ENCODE measurements around the gene ANKRD6.

Gene ANKRD6

GRCh38 chr6:89584539-89584938 is 151.6 kb downstream of the ANKRD6 start:
- H3K4me3 Mint-ChIP-seq: no peak overlapping the region
- H3K9me3 Mint-ChIP-seq: no peaks in the 10 kb centered on the region
- intact Hi-C loops (cut with micrococcal nuclease): no loop called here
- H3K27me3 Mint-ChIP-seq: no peaks in the 10 kb centered on the region
- H3K36me3 Mint-ChIP-seq (ENCODE audit: low read depth): no peaks in the 10 kb centered on the region
- H3K4me1 Mint-ChIP-seq (ENCODE audit: low read depth): no peaks in the 10 kb centered on the region
- H3K27ac Mint-ChIP-seq: no peak overlapping the region

- no peak overlapping the region for H3K4me3 Mint-ChIP-seq
- H3K27me3 Mint-ChIP-seq: no peaks in the 10 kb centered on the region
- no peaks in the 10 kb centered on the region for H3K36me3 Mint-ChIP-seq (ENCODE audit: low read depth)
- H3K4me1 Mint-ChIP-seq (ENCODE audit: low read depth): no peaks in the 10 kb centered on the region
- intact Hi-C loops (cut with micrococcal nuclease): no loop called here
- H3K27ac Mint-ChIP-seq: no peak overlapping the region
- no peaks in the 10 kb centered on the region for H3K9me3 Mint-ChIP-seq
Measured at GRCh38 chr6:89585154-89585553, 152.2 kb downstream of the ANKRD6 start.

- Mint-ChIP-seq H3K36me3 (ENCODE audit: low read depth) (no peaks in the 10 kb centered on the region), H3K4me1 (ENCODE audit: low read depth) (no peaks in the 10 kb centered on the region), H3K27me3 (no peaks in the 10 kb centered on the region), H3K27ac (no peak overlapping the region), H3K4me3 (no peak overlapping the region), H3K9me3 (no peaks in the 10 kb centered on the region)
- intact Hi-C loops (cut with micrococcal nuclease): no loop called here
Measured at GRCh38 chr6:89589297-89590025, 156.5 kb downstream of the ANKRD6 start.

DNA sequence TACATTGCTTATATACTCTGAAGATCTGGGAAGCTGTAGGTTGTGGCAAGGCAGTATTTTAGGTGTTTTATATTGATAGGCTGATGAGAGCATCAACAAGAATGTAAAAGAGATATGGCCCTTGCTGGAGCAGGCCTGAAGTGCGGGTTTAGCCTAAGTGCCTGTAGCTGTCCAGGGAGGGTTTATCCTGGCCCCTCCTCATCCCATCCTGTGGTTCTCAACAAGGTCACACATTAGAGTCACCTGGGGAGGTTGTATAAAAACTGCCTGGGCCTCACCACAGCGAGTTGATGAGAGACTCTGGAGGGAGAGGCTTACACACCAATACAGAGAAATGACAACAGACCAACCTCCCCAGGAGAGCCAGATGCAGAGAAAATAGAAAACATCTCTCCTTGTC is 157.2 kb downstream of the ANKRD6 start:
- H3K36me3 Mint-ChIP-seq (ENCODE audit: low read depth): no peaks in the 10 kb centered on the region
- no peak overlapping the region for H3K27ac Mint-ChIP-seq
- H3K9me3 Mint-ChIP-seq: no peaks in the 10 kb centered on the region
- no peak overlapping the region for H3K4me3 Mint-ChIP-seq
- no peaks in the 10 kb centered on the region for H3K4me1 Mint-ChIP-seq (ENCODE audit: low read depth)
- H3K27me3 Mint-ChIP-seq: no peaks in the 10 kb centered on the region
- intact Hi-C loops (cut with micrococcal nuclease): no loop called here

DNA sequence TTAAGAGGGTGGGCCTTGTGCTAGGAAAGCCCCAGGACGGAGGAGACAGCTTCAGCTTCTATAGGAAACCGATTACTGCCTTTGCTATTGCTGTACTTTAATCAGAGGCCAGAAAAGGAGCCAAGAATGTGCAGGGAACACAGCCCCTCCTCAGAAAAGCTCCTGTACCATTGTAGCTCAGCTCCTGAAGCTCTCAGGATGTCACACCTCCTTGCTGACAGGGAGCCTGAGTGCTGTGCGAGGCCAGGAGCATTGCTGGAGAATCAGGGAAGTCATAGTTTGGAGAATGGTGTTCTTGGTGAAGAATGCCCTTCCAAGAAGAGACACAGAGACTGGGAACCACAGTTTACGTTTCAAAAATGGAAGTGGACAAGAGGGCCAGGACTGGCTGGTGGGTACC is 158.8 kb downstream of the ANKRD6 start:
- intact Hi-C loops (cut with micrococcal nuclease): no loop called here

DNA sequence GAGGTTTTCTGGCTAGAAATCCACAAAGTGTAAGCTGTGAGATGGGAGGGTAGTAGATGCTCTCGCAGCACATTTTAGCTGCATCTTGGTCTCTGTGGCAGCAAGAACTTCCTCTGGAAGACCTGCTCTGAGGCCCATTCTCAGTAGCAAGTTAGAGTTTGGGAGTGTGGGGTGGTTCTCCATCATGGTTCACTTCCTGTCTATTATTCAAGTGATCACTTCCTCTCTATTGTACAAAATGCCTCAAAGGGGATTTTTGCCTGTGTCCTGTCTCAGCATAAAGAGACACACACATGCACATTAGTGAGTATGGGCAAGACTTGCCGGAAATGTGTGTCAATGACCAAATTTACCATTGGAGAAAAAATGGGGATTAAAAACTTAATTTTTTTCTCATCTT is 163.1 kb downstream of the ANKRD6 start:
- Mint-ChIP-seq H3K4me3 (no peak overlapping the region), H3K4me1 (ENCODE audit: low read depth) (peaks cover 19% of the 10 kb centered on the region), H3K9me3 (peaks cover 9% of the 10 kb centered on the region), H3K27ac (no peak overlapping the region), H3K27me3 (no peaks in the 10 kb centered on the region), H3K36me3 (ENCODE audit: low read depth) (no peaks in the 10 kb centered on the region)
- intact Hi-C loops (cut with micrococcal nuclease): loop anchor here (5.0 kb wide), 1 partner anchor 224 kb away; no protein-coding TSS in a partner anchor

More for the DNA sequence above, 158.8 kb downstream of the ANKRD6 start:
- Mint-ChIP-seq H3K9me3 (no peaks in the 10 kb centered on the region), H3K27me3 (no peaks in the 10 kb centered on the region), H3K36me3 (ENCODE audit: low read depth) (no peaks in the 10 kb centered on the region), H3K4me3 (no peak overlapping the region), H3K27ac (no peak overlapping the region), H3K4me1 (ENCODE audit: low read depth) (peaks cover 12% of the 10 kb centered on the region)

- no peaks in the 10 kb centered on the region for H3K27me3 Mint-ChIP-seq
- no peaks in the 10 kb centered on the region for H3K36me3 Mint-ChIP-seq (ENCODE audit: low read depth)
- no peak overlapping the region for H3K4me3 Mint-ChIP-seq
- intact Hi-C loops (cut with micrococcal nuclease): loop anchor here (5.0 kb wide), 1 partner anchor 224 kb away; no protein-coding TSS in a partner anchor
- H3K27ac Mint-ChIP-seq: no peak overlapping the region
- peaks cover 19% of the 10 kb centered on the region for H3K4me1 Mint-ChIP-seq (ENCODE audit: low read depth)
- peaks cover 9% of the 10 kb centered on the region for H3K9me3 Mint-ChIP-seq
Measured at GRCh38 chr6:89596484-89596883, 163.5 kb downstream of the ANKRD6 start.

- Mint-ChIP-seq H3K4me3 (no peak overlapping the region), H3K4me1 (ENCODE audit: low read depth) (peaks cover 19% of the 10 kb centered on the region)
Measured at GRCh38 chr6:89597372-89597771, 164.4 kb downstream of the ANKRD6 start.

GRCh38 chr6:89597988-89598387 is 165.0 kb downstream of the ANKRD6 start:
- Mint-ChIP-seq H3K4me1 (ENCODE audit: low read depth) (peaks cover 19% of the 10 kb centered on the region), H3K4me3 (no peak overlapping the region), H3K27ac (no peak overlapping the region), H3K36me3 (ENCODE audit: low read depth) (no peaks in the 10 kb centered on the region), H3K9me3 (peaks cover 9% of the 10 kb centered on the region), H3K27me3 (no peaks in the 10 kb centered on the region)
- intact Hi-C loops (cut with micrococcal nuclease): loop anchor here (5.0 kb wide), 1 partner anchor 226 kb away; no protein-coding TSS in a partner anchor

More at GRCh38 chr6:89597372-89597771, 164.4 kb downstream of the ANKRD6 start:
- H3K27me3 Mint-ChIP-seq: no peaks in the 10 kb centered on the region
- intact Hi-C loops (cut with micrococcal nuclease): loop anchor here (5.0 kb wide), 1 partner anchor 225 kb away; no protein-coding TSS in a partner anchor
- H3K9me3 Mint-ChIP-seq: peaks cover 9% of the 10 kb centered on the region
- no peaks in the 10 kb centered on the region for H3K36me3 Mint-ChIP-seq (ENCODE audit: low read depth)
- H3K27ac Mint-ChIP-seq: no peak overlapping the region

GRCh38 chr6:89599727-89600126 is 166.8 kb downstream of the ANKRD6 start:
- Mint-ChIP-seq H3K4me1 (ENCODE audit: low read depth) (peaks cover 19% of the 10 kb centered on the region), H3K9me3 (peaks cover 9% of the 10 kb centered on the region), H3K27ac (no peak overlapping the region), H3K36me3 (ENCODE audit: low read depth) (no peaks in the 10 kb centered on the region), H3K27me3 (no peaks in the 10 kb centered on the region), H3K4me3 (no peak overlapping the region)
- intact Hi-C loops (cut with micrococcal nuclease): loop anchor here (5.0 kb wide), 1 partner anchor 227 kb away; no protein-coding TSS in a partner anchor

DNA sequence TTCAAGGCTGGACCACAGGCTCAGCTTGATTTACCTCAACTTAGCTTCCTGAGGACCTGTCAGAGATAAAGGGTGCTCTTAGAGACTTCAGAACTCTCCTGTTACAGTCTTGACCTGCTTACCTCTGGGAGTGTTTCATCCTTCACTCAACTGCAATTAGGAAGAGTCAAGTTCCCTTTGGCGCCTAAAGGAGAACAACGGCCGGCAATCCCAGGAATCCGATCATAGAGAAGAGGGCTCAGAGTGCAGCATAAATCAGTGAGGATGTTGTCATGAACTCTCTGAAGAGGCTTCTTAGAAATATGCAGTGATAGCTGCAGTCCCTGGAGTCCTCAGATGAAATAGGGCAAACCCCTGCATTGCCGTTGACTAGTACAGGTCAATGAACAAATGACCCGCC is 169.2 kb downstream of the ANKRD6 start:
- Mint-ChIP-seq H3K36me3 (ENCODE audit: low read depth) (no peaks in the 10 kb centered on the region), H3K9me3 (peaks cover 9% of the 10 kb centered on the region), H3K27me3 (no peaks in the 10 kb centered on the region), H3K4me1 (ENCODE audit: low read depth) (peaks cover 2% of the 10 kb centered on the region), H3K4me3 (no peak overlapping the region), H3K27ac (no peak overlapping the region)
- intact Hi-C loops (cut with micrococcal nuclease): no loop called here

GRCh38 chr6:89604653-89605052 is 171.7 kb downstream of the ANKRD6 start:
- intact Hi-C loops (cut with micrococcal nuclease): no loop called here
- Mint-ChIP-seq H3K36me3 (ENCODE audit: low read depth) (no peaks in the 10 kb centered on the region), H3K9me3 (no peaks in the 10 kb centered on the region), H3K27me3 (no peaks in the 10 kb centered on the region), H3K27ac (no peak overlapping the region), H3K4me1 (ENCODE audit: low read depth) (no peaks in the 10 kb centered on the region), H3K4me3 (no peak overlapping the region)

DNA sequence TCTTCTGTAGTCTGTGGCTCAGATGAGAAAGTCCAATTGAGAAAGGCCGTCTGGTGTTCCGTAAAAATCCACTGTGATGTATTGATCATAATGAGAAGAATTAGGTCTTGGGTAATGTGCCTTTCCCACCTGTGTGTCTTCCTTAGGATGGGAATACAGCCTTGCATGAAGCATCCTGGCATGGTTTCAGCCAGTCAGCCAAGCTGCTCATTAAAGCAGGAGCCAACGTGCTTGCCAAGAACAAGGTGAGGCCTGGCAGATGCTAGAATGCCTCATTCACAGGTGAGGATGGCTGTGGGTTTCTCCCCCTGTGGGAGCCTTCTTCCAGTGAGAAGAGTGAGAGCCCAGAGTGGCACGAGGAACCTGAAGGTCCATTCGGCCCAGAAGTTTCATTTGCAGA is 172.9 kb downstream of the ANKRD6 start:
- intact Hi-C loops (cut with micrococcal nuclease): no loop called here
- H3K27me3 Mint-ChIP-seq: no peaks in the 10 kb centered on the region
- no peaks in the 10 kb centered on the region for H3K4me1 Mint-ChIP-seq (ENCODE audit: low read depth)
- no peak overlapping the region for H3K4me3 Mint-ChIP-seq
- no peaks in the 10 kb centered on the region for H3K36me3 Mint-ChIP-seq (ENCODE audit: low read depth)
- no peak overlapping the region for H3K27ac Mint-ChIP-seq
- no peaks in the 10 kb centered on the region for H3K9me3 Mint-ChIP-seq

- Mint-ChIP-seq H3K27ac (no peak overlapping the region), H3K4me3 (no peak overlapping the region), H3K9me3 (no peaks in the 10 kb centered on the region), H3K36me3 (ENCODE audit: low read depth) (no peaks in the 10 kb centered on the region), H3K27me3 (no peaks in the 10 kb centered on the region), H3K4me1 (ENCODE audit: low read depth) (no peaks in the 10 kb centered on the region)
- intact Hi-C loops (cut with micrococcal nuclease): loop anchor here (1.0 kb wide), 2 partner anchors 177 to 238 kb away; partner anchors contain the start of gene ANKRD6
Measured at GRCh38 chr6:89610149-89610642, 177.2 kb downstream of the ANKRD6 start.
